HepG2 (cell line): ENCODE measurements around the gene GNG3. TPM values are rescaled to one million over a fixed set of nuclear protein-coding genes. Genes with fewer than 3 reads are reported as not detected.

Source experiments
- ADNP ChIP-seq: sonication (generic); formaldehyde crosslinking; IDR thresholded peaks from 2 replicates; pipeline ENCODE4 v1.4.0; 2020; ENCODE audit warnings: missing genetic modification reagents
- ARID4A ChIP-seq: sonication (generic); formaldehyde crosslinking; IDR thresholded peaks from 2 replicates; pipeline ENCODE4 v1.5.0; 2020; ENCODE audit warnings: mild to moderate bottlenecking, missing genetic modification reagents, borderline replicate concordance
- ATRX ChIP-seq: sonication (generic); formaldehyde crosslinking; IDR thresholded peaks from 2 replicates; pipeline ENCODE4 v1.4.0; 2020; ENCODE audit warnings: missing genetic modification reagents, borderline replicate concordance
- CCAR2 ChIP-seq: fragments of 200-400 bp; formaldehyde crosslinking; optimal IDR thresholded peaks from 2 replicates; pipeline ENCODE3; 2018; ENCODE audit warnings: low read depth, mild to moderate bottlenecking, low read length, moderate library complexity
- ELF3 ChIP-seq: IDR thresholded peaks from 2 replicates; pipeline ENCODE4 v1.6.1; 2016; ENCODE audit warnings: missing genetic modification reagents, missing compliant biosample characterization
- HDAC2 ChIP-seq: sonication (generic); formaldehyde crosslinking; IDR thresholded peaks from 2 replicates; pipeline ENCODE4 v1.4.0; 2020; ENCODE audit warnings: missing genetic modification reagents
- HNRNPL ChIP-seq: fragments of 200-400 bp; formaldehyde crosslinking; IDR thresholded peaks from 2 replicates; pipeline ENCODE4 v1.6.1; 2017; ENCODE audit warnings: mild to moderate bottlenecking, low read depth, low read length
- KLF6 ChIP-seq: IDR thresholded peaks from 2 replicates; pipeline ENCODE4 v1.8.0; 2016; ENCODE audit warnings: missing biosample characterization, missing genetic modification reagents
- MYNN ChIP-seq: sonication (generic); formaldehyde crosslinking; IDR thresholded peaks from 2 replicates; pipeline ENCODE4 v1.4.0; 2020; ENCODE audit warnings: mild to moderate bottlenecking, low read depth, missing genetic modification reagents
- SNAPC2 ChIP-seq: sonication (generic); formaldehyde crosslinking; IDR thresholded peaks from 2 replicates; pipeline ENCODE4 v1.8.1; 2022; ENCODE audit warnings: mild to moderate bottlenecking, missing genetic modification reagents
- SNRNP70 ChIP-seq: fragments of 200-400 bp; formaldehyde crosslinking; IDR thresholded peaks from 2 replicates; pipeline ENCODE4 v1.6.1; 2017; ENCODE audit warnings: mild to moderate bottlenecking, low read depth, low read length, moderate library complexity
- ZNF251 ChIP-seq: sonication (generic); formaldehyde crosslinking; IDR thresholded peaks from 2 replicates; pipeline ENCODE4 v1.9.0; 2021; ENCODE audit warnings: mild to moderate bottlenecking, missing genetic modification reagents
- ZNF407 ChIP-seq: sonication (generic); formaldehyde crosslinking; IDR thresholded peaks from one replicate; pipeline ENCODE4 v1.5.1; 2020; ENCODE audit warnings: mild to moderate bottlenecking, missing genetic modification reagents; ENCODE audit errors: not compliant biosample characterization
- ZNF547 ChIP-seq: sonication (generic); formaldehyde crosslinking; IDR thresholded peaks from 2 replicates; pipeline ENCODE4 v1.5.1; 2020; ENCODE audit warnings: mild to moderate bottlenecking, missing genetic modification reagents
- ZNF567 ChIP-seq: sonication (generic); formaldehyde crosslinking; IDR thresholded peaks from 2 replicates; pipeline ENCODE4 v1.8.1; 2023; ENCODE audit warnings: mild to moderate bottlenecking, missing genetic modification reagents, borderline replicate concordance
- ZNF629 ChIP-seq: sonication (generic); formaldehyde crosslinking; conservative IDR thresholded peaks from 2 replicates; pipeline ENCODE4 v1.5.0; 2020; ENCODE audit warnings: missing genetic modification reagents
- ZNF746 ChIP-seq: sonication (generic); formaldehyde crosslinking; IDR thresholded peaks from 2 replicates; pipeline ENCODE4 v1.8.0; 2022; ENCODE audit warnings: mild to moderate bottlenecking, missing genetic modification reagents
- ZSCAN12 ChIP-seq: sonication (generic); formaldehyde crosslinking; IDR thresholded peaks from 2 replicates; pipeline ENCODE4 v1.9.0; 2021; ENCODE audit warnings: mild to moderate bottlenecking, missing genetic modification reagents
- polyA plus RNA-seq, 8 experiments: library from polyadenylated mRNA; depleted of rRNA in 3 of 8; stranded (reverse) in 7 of 8; unstranded in 1 of 8; fragments of >200 nt; fragmentation: Illumina TruSeq in 4 of 8; extraction: Trizol in 4 of 8; gene quantifications; 2 replicates each; pipeline versions ENCODE4 v1.2.1 to v1.2.3, GENCODE V29; 2011 to 2016; ENCODE audit warnings: low read depth in 4 of 8, missing spikeins in 1 of 8, mixed read lengths in 1 of 8; ENCODE audit not compliant: insufficient read depth in 1 of 8
- total RNA-seq, 5 experiments: library from RNA; depleted of rRNA; stranded (reverse); fragments of >200 nt; fragmentation: Illumina TruSeq; extraction: Trizol; gene quantifications; 2 replicates each; pipeline ENCODE4 v1.2.3, GENCODE V29; 2016; ENCODE audit warnings: low read depth in 1 of 5

GNG3 gene
- total and polyA plus RNA-seq, 2 of the 13 experiments (the other 11 are each of a cell fraction or from before 2014, with no cell fraction given): not detected

- TF ChIP-seq ZNF407 (CRISPR knock-in tag) (no peak), SNAPC2 (CRISPR knock-in tag) (peak; percentile 68; the same call in 1 of the 2 replicates), KLF6 (CRISPR knock-in tag) (peak; percentile 84; the same call in 1 of the 2 replicates), ATRX (no peak), ZNF251 (no peak), CCAR2 (no peak), ADNP (no peak), HDAC2 (CRISPR knock-in tag) (peak; percentile 50; the same call in 1 of the 2 replicates), ZNF746 (no peak; the same call in 1 of the 2 replicates), ELF3 (CRISPR knock-in tag) (peak; percentile 70; the same call in 1 of the 2 replicates), SNRNP70 (no peak), HNRNPL (no peak; the same call in 1 of the 2 replicates), ZNF567 (CRISPR knock-in tag) (0 out of 2 replicates have a peak, but pooled peaks have one; percentile 71), ZNF629 (CRISPR knock-in tag) (peak; percentile 19; the same call in 1 of the 2 replicates), ZNF547 (peak; percentile 96), MYNN (CRISPR knock-in tag) (peak; percentile 37; the same call in 1 of the 2 replicates), ZSCAN12 (CRISPR knock-in tag) (no peak), ARID4A (peak; percentile 77)
Measured at GRCh38 chr11:62727165-62727871, 19.8 kb downstream of the GNG3 start, which contains the start of gene HNRNPUL2 (continued).
